Measurements from ENCODE around the gene TMED1.

The TMED1 gene

DNA sequence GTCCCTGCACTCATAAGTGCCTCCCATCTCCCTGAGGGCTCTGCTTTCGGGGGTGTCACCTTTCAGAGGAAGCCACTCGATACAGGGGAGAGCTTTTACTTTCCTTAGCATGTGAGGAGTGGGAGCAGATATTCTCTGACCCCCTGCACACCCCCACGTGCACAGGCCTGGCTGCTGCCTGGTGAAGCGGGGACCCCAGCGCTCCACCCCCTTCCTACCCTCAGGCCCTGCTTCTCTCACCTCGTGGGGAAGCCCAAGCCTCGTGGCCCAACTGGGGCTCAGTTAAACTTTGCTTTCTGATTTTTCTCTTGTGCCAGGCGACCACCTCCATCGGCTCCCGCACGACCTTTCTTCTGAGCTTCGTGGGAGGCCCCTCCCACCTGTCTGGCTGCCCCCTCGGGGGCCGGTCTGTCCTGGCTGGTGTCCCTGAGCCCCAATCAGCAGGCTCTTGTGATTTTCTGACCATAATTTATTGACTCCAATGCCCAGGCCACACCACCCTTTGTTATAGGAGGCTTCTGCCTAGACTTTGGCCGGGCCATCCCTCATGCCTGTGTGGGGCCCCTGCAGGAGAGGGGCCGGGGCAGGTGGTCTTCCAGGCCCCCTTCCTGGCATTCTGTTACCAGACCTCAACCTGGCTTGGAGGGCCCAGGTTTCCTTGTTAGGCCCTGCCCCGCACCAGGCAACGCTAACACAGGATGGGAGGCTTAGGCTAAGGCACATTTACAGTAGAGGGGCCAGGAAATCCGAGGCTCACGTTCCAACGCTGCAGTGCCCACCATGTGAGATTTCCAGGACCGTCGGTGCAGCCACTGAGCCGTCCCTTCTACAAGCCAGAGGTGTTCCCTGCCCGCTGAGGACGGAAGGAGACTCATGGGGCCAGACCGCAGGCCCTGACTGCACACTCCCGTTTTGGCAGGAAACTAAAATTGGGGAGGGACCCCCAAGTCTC is 3.7 kb downstream of the TMED1 start:
- DNase-seq (ENCODE audit: low read depth) = no peak

GRCh38 chr19:10830931-10831779 is 4.9 kb downstream of the TMED1 start:
- DNase-seq (ENCODE audit: low read depth) = no peak

GRCh38 chr19:10830370-10830769 is 5.6 kb downstream of the TMED1 start:
- no peak for DNase-seq (ENCODE audit: low read depth)

GRCh38 chr19:10829967-10830366 is 6.0 kb downstream of the TMED1 start:
- DNase-seq (ENCODE audit: low read depth) = no peak

GRCh38 chr19:10828981-10829821 is 6.8 kb downstream of the TMED1 start:
- DNase-seq (ENCODE audit: low read depth) = no peak

- DNase-seq (ENCODE audit: low read depth) = no peak
Measured at GRCh38 chr19:10826846-10827245, 9.2 kb downstream of the TMED1 start.

DNA sequence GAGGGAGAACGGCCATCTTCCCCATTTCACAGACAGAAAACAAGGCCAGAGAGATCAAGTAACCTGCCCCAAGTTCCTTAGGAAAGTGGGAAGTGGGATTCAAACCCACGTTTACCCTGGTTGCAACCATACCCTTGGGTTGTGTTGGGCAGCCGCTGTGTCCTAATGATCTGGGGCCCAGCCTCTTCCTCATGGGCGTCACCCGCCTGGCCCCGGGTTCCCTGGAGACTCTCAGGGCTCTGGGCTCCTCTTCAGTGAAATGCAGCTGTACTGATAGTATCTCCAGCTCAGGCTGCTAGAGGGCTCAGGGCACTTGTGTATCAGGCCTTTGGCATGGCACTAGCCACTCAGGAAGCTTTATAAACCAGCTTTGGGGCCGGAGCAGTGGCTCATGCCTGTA is 9.8 kb downstream of the TMED1 start:
- DNase-seq (ENCODE audit: low read depth) = no peak

GRCh38 chr19:10823690-10824089 is 12.3 kb downstream of the TMED1 start:
- no peak for DNase-seq (ENCODE audit: low read depth)

- no peak for DNase-seq (ENCODE audit: low read depth)
Measured at GRCh38 chr19:10820173-10820572, 15.8 kb downstream of the TMED1 start.

GRCh38 chr19:10819124-10820060 is 16.6 kb downstream of the TMED1 start:
- no peak for DNase-seq (ENCODE audit: low read depth)

- DNase-seq (ENCODE audit: low read depth) = no peak
Measured at GRCh38 chr19:10818301-10819123, 17.5 kb downstream of the TMED1 start.

DNA sequence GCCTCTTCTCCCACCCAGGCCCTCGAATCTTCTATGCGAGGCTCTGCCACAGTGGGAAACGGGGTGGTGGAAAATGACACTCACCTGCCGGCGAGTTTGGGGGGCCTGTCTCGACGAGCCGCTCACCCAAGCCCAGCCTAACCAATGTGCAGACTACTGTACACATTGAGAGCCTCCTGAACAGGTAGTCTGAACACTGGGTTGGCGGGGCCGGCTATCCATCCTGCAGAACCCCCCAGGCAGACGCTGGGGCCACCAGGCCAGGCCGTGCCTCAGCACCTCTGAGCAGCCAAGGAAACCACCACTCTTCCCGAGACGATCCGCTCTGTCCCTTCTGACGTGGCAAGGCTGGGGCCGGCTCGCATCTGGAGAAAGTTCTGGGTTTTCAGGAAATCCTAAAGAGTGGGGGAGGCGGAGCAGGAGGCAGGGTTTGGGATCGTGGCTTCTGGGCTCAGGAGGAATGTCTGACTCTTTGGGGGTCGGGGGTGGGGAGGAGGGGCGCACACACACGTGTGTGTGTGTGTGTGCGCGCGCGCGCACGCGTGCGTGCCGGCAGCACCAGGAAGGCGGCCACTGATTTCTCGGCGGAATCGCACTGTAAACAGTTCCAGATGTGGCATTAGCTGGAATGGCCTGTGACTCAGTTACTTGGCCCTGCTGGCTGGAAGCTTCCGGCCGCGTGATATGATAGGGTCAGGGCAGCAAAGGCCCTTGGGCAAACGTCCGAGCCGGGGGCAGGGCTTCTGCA is 18.5 kb downstream of the TMED1 start:
- DNase-seq (ENCODE audit: low read depth) = peak; percentile 97

- no peak for DNase-seq (ENCODE audit: low read depth)
Measured at GRCh38 chr19:10816691-10817090, 19.3 kb downstream of the TMED1 start.

DNA sequence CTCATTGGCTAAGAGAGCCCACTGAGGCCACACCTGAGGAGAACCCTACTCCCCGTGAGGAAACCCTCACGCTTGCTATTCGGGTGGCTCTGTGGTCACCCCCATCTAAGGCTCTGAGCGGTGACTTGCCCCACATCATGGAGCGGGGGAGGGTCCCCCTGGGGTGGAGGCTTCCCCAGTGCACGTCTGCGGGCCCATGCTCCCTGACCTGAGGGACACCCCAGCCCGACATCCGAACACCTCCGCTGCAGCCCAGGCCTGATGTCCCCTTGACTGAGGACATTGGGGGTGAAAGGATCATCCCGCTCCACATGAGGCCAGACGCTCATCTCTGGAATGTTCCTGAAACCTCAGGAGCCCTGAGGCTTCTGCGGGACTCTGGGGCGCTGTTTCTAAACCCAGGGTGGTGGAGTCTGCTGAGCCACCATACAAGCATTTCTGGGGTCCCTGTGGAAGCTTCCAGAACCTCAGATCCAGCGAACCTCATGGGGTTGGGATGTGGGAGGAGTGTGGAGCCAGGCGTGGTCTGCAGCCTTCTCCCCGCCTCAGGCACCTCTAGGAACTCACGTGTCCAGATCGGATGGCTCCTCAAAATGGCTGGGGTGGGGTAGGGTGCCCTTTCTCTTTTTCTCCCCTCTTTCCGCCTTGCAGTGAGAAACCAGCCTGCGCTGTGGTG is 19.9 kb downstream of the TMED1 start:
- DNase-seq (ENCODE audit: low read depth) = no peak

DNA sequence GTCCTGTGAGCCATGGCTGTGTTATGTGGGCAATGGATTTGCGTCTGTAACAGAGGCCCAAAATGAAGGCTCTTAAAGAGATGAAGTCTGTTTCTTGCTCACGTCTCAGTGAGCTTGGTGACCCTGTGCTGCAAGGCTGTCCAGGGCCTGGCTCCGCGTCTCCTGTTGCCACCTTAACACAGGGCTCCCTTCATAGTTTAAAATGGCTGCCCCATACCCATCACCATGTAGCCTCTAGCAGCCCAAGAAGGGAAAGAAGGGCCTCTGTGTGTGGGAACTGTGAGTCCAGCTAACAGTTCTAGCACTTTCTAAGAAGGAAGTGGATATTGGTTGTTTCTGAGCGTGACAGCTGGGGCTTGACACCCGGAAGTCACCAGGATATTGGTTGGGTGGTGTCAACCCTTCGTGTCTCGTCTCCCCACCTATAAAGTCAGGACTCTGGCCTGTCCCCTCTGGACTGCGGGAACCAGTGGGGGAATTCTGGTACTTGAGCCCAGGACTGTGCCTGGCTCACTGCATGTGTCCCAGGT is 20.9 kb downstream of the TMED1 start:
- no peak for DNase-seq (ENCODE audit: low read depth)

- DNase-seq (ENCODE audit: low read depth) = peak; percentile 93
Measured at GRCh38 chr19:10812902-10813404, 23.1 kb downstream of the TMED1 start.

DNA sequence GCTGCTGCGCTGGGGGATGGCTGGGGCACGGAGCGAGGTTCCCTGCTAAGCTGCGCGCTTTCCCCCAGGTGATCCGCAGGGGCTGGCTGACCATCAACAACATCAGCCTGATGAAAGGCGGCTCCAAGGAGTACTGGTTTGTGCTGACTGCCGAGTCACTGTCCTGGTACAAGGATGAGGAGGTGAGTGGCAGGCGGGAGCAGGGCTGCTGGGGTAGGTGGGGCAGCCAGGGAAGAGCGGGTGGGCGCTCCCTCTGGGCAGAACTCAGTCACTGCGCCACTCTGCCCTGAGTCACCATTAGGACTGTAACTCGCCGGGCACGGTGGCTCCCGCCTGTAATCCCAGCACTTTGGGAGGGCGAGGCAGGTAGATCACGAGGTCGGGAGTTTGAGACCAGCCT is 23.8 kb downstream of the TMED1 start:
- DNase-seq (ENCODE audit: low read depth) = no peak
